HG03442 (cell line): ENCODE measurements around the gene PDGFC.

Experiments used
- ATAC-seq: cut with Tn5 transposase; IDR thresholded peaks from one replicate; pipeline ENCODE4 v1.9.1; 2021; ENCODE audit warnings: mild to moderate bottlenecking, moderate library complexity; ENCODE audit not compliant: unreplicated experiment

Gene PDGFC

DNA sequence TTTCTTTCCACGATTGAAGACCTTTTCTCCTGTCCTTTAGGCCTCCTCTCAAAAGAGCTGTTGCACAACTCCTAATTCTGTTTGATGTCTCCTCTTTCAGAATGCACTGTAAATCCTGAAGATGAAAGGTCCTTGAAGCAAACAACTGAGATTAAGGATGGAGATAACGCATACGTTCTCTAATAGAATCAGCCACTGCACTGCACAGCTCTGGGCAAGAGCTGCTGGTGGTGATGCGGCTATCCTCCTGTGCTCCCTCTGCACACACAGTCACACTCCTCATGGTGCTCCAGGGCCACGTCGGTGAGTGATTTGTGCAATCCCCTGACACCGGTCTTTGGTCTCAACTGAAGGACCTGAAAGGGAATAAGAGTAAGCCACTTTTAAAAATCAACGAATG is 208.7 kb downstream of the PDGFC start:
- no peak for ATAC-seq

DNA sequence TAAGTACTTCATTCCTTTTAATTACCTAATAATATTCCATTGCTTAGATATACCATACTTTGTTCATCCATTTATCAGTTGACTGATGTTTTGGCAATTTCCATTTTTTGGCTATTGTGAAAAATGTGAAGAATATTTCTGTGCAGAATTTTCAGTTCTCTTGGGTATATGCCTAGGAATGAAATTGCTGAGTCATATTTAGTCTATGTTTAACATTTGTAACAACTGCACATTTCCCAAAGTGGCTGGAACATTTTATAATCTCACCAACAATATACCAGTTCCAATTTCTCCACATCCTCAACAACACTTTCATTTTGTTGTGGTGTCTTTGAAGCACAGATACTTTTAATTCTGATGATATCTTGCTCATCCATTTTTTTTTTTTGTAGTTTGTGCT is 215.5 kb downstream of the PDGFC start:
- ATAC-seq: no peak

DNA sequence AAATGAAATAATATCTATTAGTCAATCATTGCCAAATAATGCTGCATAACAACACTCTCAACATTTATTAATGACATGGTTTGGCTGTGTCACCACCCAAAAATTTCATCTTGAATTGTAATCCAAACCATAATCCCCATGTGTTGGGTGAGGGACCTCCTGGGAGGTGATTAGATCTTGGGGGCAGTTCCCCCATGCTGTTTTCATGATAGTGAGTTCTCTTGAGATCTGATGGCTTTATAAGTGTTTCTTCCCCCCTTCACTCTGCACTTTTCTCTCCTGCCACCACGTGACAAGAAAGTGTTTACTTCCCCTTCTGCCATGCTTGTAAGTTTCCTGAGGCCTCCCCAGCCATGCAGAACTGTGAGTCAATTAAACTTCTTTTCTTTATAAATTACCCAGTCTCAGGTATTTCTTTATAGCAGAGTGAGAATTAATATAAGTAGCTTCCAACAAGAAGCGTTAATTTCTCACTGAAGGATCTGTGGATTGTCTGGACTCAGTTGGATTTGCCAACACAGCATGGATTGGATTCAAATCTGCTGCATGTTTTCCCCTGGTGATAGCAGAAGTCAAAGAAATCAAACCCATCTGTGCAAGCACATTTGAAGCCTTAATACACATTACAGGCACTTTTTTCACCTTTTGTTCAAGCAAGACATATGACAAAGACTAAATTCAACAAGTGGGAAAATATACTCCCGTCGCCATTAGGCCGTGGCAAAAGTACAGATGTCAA is 216.6 kb downstream of the PDGFC start:
- no peak for ATAC-seq

DNA sequence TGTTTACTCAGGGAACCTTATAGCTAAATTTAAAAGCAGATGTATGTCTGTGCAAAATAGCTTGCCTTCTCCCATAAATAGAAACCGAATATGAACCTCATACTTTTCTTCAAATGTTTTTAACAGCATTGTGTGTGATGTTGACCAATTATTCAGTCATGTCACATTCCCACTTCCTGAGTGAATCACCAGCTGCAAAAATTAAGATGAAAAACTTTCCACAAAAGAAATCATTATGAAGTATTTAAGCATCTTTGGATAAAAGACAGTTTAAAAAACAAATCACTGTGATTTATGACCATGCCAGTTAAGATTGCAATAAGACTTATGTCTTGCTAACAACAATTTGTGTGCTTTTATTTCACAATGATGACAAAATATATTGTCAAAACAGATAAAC is 220.1 kb downstream of the PDGFC start:
- no peak for ATAC-seq

DNA sequence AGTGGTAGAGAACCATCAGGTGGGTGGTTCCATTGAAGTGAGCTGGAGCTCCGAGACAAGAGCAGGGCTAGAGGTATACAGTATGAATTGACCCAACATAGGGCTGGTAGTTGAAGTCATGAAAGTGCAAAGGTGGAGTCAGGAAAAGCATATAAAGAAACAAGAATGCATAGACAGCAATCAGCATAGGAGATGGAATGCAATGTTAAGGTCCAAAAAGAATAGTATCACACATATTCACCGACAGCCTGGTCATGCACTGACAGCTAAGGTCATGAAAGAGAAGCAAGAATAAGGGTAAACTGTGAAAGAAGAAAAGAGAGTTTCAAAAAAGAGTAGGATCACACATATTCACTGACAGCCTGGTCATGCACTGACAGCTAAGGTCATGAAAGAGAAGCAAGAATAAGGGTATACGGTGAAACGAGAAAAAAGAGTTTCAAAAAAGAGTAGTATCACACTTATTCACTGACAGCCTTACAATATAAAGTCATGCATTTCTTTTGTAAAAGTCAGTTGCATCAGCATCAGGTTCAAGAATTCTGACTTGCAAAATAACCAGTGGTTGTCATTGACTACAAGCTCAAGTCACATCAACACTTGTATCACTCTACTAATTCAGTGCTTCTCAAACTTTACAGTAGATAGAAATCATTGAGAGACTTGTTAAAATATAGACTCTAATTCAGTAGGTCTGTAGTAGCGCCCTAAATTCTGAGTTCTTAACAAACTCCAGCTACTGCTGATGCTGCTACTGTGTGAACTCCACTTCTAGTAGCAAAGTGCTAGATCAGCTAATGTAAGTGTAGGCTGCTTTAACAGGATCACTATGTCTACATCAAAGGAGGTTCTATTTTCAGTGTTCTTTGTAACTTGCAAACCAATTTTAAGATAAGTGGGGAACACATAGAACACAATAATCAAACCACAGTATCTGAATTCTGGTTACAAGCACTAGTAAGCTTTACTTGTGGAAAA is 221.9 kb downstream of the PDGFC start:
- ATAC-seq: no peak

DNA sequence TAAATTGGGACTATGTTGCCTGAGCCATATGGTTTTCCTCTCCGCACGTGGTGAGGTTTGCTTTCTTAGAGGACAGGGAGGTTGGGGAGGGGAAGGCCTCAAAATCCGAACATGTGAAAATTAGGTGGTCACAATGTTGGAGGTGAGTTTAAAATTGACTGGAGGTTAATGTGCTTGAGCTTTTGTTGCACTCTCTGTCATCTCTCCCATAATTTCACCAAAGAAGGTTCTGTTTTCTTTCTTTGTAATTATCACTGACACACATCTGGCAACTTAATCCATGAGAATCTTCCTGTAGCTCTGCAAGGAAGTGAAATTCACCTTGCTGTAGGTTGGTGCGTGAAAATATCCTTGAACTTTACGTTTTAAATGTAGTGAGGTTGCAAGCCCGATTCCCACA is 225.5 kb downstream of the PDGFC start:
- ATAC-seq: no peak

DNA sequence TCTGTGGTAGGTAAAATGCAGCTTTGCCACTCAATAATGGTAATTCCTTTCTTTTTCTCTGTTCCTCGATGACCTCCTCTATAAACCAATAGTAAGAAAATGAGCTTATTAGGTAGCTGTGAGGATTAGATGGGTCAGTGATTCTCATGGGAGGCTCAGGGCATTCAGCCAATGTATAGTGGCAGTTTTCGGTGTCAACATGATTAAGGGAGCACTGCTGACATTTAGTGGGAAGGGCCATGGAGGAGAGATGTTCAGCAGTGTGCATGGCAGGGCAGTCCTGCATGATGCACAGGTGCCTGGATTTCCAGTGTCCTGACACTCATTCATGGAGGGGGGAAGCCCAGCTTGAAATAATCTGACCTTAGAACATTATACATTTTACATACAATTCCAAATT is 232.8 kb downstream of the PDGFC start:
- ATAC-seq: no peak

DNA sequence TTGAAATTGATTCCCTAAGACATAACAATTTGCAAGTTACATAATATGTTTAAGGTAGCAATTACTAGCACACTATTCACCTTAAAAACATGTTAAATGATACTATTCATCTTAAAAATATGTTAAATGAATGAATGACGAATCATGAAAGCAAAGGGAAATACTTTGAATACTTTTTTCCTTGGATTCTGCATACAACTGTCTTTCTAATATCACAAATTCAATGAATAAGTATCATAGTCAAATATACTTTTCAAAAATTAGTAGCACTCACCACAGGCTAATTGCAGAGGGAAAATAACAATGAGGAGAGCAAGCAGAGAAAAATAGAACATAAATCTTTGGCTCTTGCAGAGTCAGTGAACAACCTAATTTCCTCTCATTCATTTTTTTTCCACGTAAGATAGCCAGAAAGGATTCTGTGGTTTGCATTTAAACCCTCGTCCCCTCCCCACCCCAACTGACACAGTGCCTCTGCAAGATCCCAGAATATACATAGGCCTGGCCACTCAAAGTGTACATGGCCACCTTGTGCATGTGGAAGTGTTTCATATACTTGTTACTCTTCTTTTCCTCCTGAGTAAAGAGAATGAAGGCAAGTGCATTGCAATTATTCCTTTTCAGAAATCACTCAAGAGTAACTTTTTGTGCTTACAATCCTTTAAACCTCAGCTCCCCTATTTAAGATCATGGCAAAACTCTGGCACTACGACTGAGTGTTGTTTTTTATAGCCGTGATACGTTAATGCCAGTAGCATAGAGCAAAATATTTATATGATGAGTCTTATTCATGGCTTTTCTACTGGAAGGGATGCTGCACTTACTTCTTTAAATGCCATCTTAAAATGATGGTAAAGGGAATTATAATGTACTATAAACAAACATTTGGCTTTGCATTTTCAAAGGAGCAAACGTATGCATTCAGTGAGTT is 236.4 kb downstream of the PDGFC start:
- ATAC-seq: no peak

DNA sequence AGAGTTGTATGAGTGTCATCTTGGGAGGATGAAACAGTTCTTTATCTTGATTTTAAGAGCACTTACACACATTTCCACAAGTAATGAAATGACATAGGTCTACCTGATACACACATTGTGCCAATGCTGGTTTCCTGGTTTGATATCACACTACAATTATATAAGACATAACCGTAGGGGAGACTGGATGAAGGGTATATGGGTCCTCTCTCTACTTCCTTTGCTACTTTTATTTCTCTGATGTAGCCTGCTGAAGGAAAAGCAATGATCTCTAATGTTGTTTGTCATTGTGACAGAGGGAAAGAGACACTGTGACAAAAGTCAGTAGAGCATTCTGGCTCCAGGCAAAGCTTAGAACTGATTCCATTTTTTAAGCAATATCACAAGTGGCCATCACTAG is 238.0 kb downstream of the PDGFC start:
- ATAC-seq: no peak

DNA sequence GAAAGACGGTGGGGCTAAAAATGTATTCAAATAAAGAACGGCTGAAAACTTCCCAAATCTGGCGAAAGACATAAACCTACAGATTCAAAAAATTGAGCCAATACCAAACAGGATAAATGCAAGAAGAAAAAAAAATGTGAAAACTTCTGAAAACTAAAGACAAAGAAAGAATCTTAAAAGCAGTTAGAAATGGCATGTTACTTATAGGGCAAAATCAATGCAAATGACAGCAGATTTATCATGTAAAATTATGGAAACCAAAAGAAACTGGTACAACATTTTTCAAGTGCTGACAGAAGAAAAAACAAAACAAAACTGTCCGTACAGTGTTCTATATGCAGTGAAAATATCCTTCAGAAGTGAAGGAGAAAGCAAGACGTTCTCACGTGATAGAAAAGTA is 239.0 kb downstream of the PDGFC start:
- ATAC-seq: no peak

DNA sequence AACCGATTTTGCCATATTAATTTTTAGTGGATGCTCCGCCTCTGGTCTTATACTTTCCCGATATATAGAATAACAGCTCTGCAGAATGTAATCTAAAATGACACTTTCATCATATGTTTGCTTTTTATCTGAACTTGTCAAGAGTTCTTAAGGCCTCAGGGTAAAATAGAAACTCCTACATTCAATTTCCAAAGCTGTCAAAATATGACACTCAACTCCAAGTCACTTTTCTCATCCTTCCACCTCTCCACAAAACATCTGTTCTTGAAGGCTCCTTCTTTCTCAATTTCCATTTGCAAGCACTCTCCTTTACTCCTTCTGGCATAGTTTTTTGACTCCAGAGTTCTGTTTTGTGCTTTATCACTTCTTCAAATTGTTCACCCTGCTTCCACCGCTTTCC is 242.2 kb downstream of the PDGFC start:
- no peak for ATAC-seq

DNA sequence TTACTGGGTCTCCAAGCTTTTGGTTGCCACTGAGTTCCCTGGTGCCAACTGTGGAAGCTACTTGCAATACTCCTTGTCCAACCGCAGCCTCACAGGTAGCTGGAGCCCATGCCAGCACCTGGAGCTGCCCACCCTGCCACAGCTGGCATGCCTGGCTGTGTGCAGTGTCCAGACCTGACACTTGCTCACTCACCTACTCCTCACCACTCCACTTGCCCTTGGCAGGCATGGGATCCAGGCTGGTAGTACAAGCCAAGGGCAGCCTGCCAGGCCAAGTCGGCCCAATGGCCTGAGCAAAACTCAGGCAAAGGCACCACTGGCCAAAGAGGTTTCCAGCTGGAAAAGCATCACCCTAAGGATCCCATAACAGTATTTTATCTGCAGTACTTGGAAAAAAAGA is 246.3 kb downstream of the PDGFC start:
- ATAC-seq: no peak

DNA sequence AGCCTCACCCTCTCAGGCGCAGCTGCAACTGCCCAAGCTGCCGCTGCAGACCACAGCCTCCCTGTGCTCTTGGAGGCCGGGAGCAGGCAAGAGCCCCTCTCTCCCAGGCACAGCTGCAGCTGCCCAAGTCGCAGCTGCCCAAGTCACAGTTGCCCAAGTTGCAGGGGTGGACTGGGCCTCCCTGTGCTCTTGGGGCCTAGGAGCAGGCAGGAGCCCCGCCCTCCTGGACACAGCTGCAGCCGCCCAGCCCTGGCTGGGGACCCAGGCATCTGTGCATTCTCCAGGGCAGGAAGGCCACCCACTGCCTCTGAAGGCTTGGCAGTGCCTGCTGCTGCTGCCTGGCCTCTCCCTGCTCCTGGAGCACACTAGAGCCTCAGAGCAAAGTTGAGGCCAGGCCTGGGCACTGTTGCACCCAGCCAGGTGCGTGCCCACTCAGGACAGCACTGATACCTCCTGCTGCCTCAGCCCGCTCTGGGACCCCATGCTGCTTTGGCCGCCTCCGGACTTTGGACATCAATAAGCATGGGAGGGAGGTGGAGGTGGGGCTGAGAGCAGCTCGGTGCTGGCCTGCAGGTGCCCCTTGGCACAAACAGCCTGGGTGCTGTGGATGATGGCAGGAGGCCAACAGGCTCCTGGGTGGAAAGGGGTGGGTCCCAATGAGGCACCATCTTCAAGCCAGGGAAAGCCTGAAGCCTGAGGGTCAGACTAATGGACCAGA is 247.5 kb downstream of the PDGFC start:
- ATAC-seq: no peak

DNA sequence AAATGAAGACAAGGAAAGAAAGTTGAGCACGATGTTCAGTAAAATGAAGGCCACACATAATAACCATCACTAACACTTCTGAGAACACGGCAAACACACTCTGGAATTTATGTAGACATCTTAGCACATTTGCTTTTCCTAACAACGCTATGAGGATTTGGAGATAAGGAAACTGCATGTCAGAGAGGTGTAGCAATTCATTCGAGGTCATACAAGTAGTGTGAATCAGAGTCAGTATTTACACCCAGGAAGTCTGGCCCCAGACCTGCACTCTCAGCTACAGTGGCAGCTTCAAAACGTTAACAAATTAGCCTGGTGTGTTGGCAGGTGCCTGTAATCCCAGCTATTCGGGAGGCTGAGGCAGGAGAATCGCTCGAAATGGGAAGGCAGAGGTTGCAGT is 253.4 kb downstream of the PDGFC start:
- ATAC-seq: no peak

DNA sequence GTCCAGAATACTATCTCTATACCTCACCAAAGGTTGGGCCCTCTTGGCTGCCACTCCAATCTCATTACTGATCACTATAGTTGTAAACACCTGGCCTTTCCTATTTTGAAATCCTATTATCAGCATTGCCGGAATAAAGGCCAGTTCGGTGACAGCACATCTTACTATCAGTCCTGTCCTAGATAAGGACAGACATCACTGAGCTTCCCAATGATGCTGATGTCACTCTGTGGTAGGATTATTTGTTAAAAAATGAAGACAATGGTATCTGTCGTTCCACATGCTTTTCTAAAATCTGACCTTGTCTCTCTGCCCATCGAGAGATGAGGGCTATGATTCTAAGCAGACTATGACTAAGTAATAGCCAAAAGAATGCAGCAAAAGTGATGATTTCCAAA is 260.4 kb downstream of the PDGFC start:
- ATAC-seq: no peak
